Neuron (in vitro differentiated cells): Measurements from ENCODE around the gene EIF4E2.

Source experiments
- H2AFZ ChIP-seq: one replicate; pipeline ENCODE4 v1.6.1; 2013; ENCODE audit warnings: low read depth, mild to moderate bottlenecking, inconsistent platforms, low read length, moderate library complexity
- H3K27me3 ChIP-seq: one replicate; pipeline ENCODE4 v1.6.1; 2013; ENCODE audit warnings: low read length; ENCODE audit not compliant: insufficient read depth
- H3K36me3 ChIP-seq: one replicate; pipeline ENCODE4 v1.6.1; 2013; ENCODE audit warnings: low read length; ENCODE audit not compliant: insufficient read depth
- H3K4me1 ChIP-seq: one replicate; pipeline ENCODE4 v1.6.1; 2013; ENCODE audit warnings: low read length; ENCODE audit not compliant: insufficient read depth
- H3K4me3 ChIP-seq: 2 replicates; pipeline ENCODE4 v1.5.1; 2013; ENCODE audit warnings: mild to moderate bottlenecking, low read length, moderate library complexity
- H3K9me3 ChIP-seq: one replicate; pipeline ENCODE4 v1.6.1; 2013; ENCODE audit warnings: low read length

The EIF4E2 gene

DNA sequence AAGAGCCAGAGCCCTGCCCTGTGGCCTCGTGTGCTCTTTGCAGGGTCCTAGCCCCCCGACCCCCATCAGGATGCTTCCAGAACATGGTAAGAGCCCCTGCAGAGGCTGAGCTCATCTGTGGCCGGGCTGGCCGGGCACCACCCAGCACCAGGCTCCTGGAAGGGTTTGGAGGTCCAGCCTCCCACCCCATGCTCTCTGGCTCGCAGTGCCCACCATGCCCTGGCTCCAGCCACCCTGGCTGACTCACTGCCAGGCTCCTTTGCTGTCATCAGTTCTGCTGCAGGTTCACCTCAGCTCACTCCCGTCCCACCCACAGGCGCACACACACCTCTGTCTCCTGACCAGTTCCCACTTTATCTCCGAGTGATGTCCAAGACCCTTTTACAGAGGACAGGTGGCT lies 37.5 kb downstream of the EIF4E2 start:
- H3K9me3 ChIP-seq = no peaks in the 10 kb centered on the region
- no peak overlapping the region for H3K4me3 ChIP-seq
- peaks cover 8% of the 10 kb centered on the region for H3K36me3 ChIP-seq
- H3K27me3 ChIP-seq = no peaks in the 10 kb centered on the region
- H3K4me1 ChIP-seq = no peaks in the 10 kb centered on the region
- H2AFZ ChIP-seq = no peak overlapping the region

DNA sequence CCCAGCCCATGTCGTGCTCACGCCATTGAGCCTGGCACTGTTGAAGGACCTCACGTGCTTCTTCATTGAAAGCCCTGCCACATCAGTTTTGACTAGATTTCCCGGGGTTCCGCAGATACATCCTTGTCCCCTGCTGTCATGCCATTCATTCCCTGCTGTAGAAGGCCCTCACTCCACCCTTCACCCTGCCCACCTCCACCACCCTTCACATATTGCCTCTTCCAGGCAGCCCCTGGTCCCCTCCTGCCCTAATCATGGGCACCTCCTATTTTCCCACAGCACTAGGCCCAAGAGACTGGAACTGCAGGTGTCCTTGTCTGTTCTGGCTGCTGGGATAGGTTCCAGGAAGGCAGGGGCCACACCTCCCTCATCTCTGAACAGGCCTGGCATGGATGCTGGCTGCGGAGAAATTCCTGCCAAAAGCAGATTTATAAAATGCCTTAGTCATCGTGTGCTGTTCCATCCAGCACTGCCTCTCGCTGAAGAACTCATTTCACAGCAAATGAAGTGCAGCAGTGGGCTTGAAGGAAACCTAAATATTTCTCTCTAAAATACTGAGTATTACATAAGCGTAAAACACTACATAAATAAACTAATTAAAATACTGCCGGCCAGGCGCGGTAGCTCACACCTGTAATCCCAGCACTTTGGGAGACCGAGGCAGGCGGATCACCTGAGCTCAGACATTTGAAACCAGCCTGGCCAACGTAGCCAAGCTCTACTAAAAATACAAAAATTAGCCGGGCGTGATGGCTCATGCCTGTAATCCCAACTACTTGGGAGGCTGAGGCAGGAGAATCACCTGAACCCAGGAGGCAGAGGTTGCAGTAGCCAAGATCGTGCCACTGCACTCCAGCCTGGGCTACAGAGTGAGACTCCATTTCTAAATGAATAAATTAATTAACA lies 38.4 kb downstream of the EIF4E2 start:
- H3K4me3 ChIP-seq = no peak overlapping the region
- no peaks in the 10 kb centered on the region for H3K27me3 ChIP-seq
- H3K36me3 ChIP-seq = peaks cover 3% of the 10 kb centered on the region
- H2AFZ ChIP-seq = no peak overlapping the region
- no peaks in the 10 kb centered on the region for H3K9me3 ChIP-seq
- H3K4me1 ChIP-seq = no peaks in the 10 kb centered on the region

DNA sequence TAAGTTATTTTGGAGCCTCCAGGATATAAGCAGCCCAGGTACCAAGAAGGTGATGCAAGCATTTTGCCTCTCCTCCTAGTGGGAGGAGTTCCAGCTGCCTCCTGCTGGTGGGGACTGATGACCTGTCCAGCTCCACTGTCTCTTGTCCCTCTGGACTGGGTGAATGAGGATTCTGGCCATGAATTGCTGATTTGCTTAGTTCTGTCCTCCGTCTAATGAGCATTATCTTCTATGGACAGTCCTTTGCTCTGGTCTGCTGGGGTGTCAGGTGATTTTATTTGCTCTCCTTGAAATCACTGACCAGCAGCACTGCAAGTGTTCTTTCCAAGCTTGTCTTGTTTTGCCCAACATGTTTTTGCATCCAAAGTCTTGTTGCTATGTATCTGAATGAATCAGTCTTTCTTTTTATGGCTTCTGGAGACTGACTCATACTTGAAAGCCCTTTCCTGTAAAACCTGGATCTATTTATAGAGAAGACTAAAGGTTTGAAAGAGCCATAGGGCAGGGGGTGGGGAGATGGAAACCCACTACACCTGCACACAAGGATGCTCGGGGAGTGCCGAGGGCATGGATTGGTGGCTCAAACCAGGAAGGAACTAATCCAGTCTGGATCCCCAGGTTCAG lies 42.4 kb downstream of the EIF4E2 start:
- Histone ChIP-seq H3K9me3 (no peaks in the 10 kb centered on the region), H3K36me3 (no peaks in the 10 kb centered on the region), H3K27me3 (no peaks in the 10 kb centered on the region), H2AFZ (no peak overlapping the region), H3K4me3 (no peak overlapping the region), H3K4me1 (no peaks in the 10 kb centered on the region)

DNA sequence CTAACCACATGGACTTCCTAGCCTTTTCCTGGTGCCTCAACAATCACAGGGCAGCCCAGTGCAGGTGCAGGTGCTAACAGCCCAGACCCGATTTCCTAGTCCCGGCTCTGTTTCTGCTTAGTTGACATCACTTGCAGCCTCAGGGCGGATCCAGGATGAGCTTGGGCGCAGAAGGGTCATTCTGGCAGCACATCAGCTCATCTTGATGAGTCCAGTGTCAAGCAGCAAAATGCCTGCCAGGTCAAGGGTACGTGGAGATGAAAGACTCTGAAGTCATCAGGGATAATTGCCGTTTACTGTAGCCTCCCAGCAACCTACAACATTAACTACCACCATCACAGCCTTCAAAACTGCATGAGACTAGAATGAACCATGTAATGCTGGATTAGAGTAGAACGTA lies 43.5 kb downstream of the EIF4E2 start:
- no peaks in the 10 kb centered on the region for H3K4me1 ChIP-seq
- no peaks in the 10 kb centered on the region for H3K27me3 ChIP-seq
- no peak overlapping the region for H2AFZ ChIP-seq
- no peak overlapping the region for H3K4me3 ChIP-seq
- H3K9me3 ChIP-seq = no peaks in the 10 kb centered on the region
- H3K36me3 ChIP-seq = no peaks in the 10 kb centered on the region

DNA sequence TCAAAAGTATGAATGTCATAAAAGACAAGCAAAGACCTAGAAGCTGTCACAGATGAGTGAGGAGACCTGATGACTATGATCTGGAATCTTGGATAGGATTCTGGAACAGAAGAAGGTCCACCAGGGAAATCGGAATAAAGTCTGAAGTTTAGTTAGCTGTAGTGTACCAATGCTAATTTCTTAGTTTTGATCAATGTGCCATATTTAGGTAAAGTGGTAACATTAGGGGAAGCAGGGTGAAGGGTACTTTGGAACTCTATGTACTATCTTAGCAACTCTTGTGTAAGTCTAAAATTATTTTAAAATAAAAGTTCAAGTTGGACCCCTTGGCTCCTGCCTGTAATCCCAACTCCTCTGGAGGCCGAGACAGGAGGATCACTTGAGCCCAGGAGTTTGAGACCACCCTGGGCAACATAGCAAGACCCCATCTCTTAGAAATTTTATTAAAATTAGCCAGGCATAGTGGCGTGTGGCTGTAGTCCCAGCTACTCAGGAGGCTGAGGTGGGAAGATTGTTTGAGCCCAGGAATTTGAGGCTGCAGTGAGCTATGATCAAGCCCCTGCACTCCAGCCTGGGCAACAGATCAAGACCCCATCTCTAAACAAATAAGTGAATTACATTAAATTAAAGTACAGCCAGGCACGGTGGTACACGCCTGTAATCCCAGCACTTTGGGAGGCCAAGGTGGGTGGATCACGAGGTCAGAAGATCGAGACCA lies 47.0 kb downstream of the EIF4E2 start:
- Histone ChIP-seq H3K36me3 (no peaks in the 10 kb centered on the region), H3K9me3 (no peaks in the 10 kb centered on the region), H3K27me3 (no peaks in the 10 kb centered on the region), H3K4me3 (no peak overlapping the region), H3K4me1 (no peaks in the 10 kb centered on the region), H2AFZ (no peak overlapping the region)

DNA sequence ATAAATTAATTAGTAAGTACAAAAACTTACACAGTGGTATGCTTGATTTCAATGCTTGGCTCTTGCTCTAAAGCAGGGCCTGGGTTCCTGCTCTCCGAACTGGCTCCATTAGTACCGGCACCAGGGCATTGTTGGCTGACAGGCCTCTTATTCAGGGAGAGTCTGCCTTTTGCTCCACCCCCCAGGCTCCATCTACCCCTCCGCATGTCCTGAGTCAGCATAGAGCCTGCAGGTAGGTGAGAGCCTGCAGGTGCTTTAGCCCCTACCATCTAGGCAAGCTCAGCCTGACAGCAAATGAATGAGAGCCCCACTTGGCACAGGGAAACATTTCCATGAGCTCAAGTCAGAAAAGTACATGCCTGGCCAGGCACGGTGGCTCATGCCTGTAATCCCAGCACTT lies 47.8 kb downstream of the EIF4E2 start:
- Histone ChIP-seq H3K4me1 (no peaks in the 10 kb centered on the region), H2AFZ (no peak overlapping the region), H3K27me3 (no peaks in the 10 kb centered on the region), H3K4me3 (no peak overlapping the region), H3K36me3 (no peaks in the 10 kb centered on the region), H3K9me3 (no peaks in the 10 kb centered on the region)

DNA sequence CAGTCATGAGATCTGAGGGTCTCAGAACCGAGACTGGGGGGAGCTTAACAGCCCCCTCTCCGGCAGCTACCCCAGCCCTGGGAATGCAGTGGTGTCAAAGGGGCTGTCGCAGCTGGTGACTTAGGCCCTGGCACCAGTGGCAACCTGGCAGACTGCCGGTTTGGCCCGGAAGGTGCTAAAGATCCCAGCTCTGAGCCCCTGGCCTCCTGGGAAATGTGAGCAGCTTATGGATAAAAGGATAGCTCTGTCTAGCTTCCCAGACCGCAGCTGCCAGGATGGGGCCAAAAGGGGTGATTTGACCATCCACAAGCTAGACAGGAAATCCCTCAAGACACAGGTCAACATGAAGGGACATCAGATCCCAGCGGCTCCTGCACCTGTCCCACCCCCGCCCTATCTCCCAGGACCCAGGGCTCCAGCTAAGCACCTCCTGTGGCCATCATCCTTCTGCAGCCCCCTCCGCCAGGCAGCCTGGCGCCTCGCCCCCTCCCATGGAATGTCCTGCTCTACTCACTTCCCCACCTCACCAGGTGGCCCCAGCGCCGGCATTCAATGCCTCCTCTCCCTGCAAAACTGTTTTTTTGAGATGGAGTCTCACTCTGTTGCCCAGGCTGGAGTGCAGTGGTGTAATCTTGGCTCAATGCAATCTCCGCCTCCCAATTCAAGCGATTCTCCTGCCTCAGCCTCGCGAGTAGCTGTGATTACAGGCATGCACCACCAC lies 49.7 kb downstream of the EIF4E2 start:
- Histone ChIP-seq H3K4me3 (no peak overlapping the region), H3K36me3 (no peaks in the 10 kb centered on the region), H2AFZ (no peak overlapping the region), H3K9me3 (no peaks in the 10 kb centered on the region), H3K27me3 (no peaks in the 10 kb centered on the region), H3K4me1 (no peaks in the 10 kb centered on the region)

DNA sequence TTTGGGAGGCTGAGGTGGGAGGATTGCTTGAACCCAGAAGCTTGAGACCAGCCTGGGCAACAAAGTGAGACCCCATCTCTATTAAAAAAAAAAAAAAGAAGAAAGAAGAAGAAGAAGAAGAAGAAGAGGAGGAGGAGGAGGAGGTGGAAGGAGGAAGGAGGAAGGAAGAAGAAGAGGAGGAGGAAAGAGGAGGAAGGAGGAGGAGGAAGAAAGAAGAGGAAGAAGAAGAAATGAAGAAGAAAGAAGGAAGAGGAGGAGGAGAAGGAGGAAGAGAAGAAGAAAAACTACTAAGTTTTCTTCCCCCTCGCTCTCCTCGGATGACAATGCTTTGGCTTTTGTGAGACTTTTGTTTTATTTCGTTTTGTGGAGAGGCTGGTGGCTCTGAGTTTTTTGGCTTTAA lies 52.8 kb downstream of the EIF4E2 start:
- no peak overlapping the region for H3K4me3 ChIP-seq
- no peak overlapping the region for H2AFZ ChIP-seq
- no peaks in the 10 kb centered on the region for H3K9me3 ChIP-seq
- no peaks in the 10 kb centered on the region for H3K4me1 ChIP-seq
- no peaks in the 10 kb centered on the region for H3K36me3 ChIP-seq
- H3K27me3 ChIP-seq = no peaks in the 10 kb centered on the region

DNA sequence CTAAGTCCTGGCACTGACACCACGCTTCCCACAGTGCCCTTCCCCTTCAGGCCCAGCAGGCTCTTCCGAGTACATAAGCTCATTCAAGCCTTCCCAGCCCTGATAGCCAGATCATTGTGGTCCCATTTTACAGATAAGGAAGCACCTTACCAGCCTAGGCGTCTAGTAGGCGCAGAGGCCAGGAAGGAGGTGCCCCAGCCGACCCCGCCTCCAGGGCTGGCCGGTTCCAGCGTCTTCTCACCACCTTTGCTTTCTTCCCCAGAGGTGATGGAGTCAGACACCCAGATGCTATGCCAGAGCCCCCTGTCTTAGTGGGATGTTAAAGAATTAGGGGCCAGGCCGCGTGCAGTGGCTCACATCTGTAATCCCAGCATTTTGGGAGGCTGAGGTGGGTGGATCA lies 54.0 kb downstream of the EIF4E2 start:
- Histone ChIP-seq H3K4me3 (no peak overlapping the region), H3K36me3 (no peaks in the 10 kb centered on the region), H2AFZ (no peak overlapping the region), H3K9me3 (no peaks in the 10 kb centered on the region), H3K4me1 (no peaks in the 10 kb centered on the region), H3K27me3 (no peaks in the 10 kb centered on the region)

DNA sequence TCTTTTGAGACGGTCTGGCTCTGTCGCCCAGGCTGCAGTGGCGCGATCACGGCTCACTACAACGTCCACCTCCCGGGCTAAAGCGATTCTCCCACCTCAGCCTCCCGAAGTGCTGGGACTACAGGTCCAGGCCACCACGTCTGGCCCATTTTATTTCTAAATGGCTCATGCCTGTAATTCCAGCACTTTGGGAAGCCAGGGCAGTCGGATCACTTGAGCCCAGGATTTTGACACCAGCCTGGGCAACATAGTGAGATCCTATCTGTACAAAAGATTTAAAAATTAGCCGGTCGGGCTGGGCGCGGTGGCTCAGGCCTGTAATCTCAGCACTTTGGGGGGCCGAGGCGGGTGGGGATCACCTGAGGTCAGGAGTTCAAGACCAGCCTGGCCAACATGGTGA lies 56.5 kb downstream of the EIF4E2 start:
- no peaks in the 10 kb centered on the region for H3K27me3 ChIP-seq
- H3K4me3 ChIP-seq = no peak overlapping the region
- H3K9me3 ChIP-seq = no peaks in the 10 kb centered on the region
- H3K4me1 ChIP-seq = no peaks in the 10 kb centered on the region
- H3K36me3 ChIP-seq = no peaks in the 10 kb centered on the region
- no peak overlapping the region for H2AFZ ChIP-seq

DNA sequence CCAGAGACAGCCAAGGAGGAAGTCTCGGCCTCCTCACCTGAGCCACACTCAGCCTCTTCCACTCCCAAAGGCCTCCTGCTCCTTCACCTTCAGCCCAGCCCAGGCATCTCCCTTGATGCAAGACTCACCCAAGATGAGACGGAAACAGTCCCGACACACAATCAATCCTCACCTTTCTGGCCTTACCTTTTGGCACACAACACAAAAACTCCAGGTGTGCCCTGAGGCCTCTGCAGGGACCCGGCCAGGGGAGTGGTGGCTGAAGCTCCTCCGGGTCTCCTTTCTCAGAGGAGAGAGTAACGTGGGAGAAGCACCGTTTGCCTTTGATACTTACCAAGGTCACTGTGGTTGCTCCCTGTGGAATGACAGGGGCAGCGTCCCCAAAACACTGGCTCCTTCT lies 59.1 kb downstream of the EIF4E2 start:
- Histone ChIP-seq H3K36me3 (no peaks in the 10 kb centered on the region), H3K4me1 (no peaks in the 10 kb centered on the region), H3K9me3 (no peaks in the 10 kb centered on the region), H3K27me3 (no peaks in the 10 kb centered on the region), H3K4me3 (no peak overlapping the region), H2AFZ (no peak overlapping the region)

DNA sequence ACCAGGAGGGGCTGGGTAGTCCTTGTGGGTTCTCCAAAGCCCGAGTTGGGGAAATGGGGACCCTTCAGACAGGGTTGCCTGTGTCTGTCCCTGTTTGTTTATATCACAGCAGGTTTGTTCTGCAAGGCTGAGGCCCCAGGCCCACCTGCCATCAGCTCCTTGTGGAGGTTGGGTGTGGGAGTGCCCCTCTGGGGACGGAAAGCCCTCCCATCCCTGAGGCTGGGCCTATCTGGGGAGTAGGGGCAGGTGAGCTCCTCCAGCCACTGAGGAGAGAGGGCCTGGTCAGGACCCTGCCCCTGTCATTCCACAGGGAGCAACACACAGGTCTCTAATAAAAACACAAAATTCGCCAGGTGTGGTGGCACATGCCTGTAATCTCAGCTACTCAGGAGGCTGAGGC lies 59.6 kb downstream of the EIF4E2 start:
- H3K9me3 ChIP-seq = no peaks in the 10 kb centered on the region
- H3K4me3 ChIP-seq = no peak overlapping the region
- no peaks in the 10 kb centered on the region for H3K36me3 ChIP-seq
- H2AFZ ChIP-seq = no peak overlapping the region
- no peaks in the 10 kb centered on the region for H3K4me1 ChIP-seq
- no peaks in the 10 kb centered on the region for H3K27me3 ChIP-seq

DNA sequence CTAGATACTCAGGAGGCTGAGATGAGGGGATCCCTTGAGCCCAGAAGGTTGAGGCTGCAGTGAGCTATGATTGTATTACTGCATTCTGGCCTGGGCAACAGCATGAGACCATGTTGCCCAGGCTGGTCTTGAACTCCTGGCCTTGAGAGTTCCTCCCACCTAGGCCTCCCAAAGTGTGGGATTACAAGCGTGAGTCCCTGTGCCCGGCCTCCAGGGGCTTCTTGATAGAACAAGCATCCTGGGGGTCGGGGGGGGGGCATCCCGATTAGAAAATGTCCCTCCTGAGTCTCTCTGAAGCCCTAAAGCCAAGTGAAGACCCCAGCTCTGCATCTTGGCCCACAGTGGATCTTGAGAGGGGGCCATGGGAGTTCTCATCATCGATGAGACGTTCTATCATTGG lies 60.6 kb downstream of the EIF4E2 start:
- H3K4me1 ChIP-seq = no peaks in the 10 kb centered on the region
- H3K9me3 ChIP-seq = no peaks in the 10 kb centered on the region
- no peak overlapping the region for H3K4me3 ChIP-seq
- H3K36me3 ChIP-seq = no peaks in the 10 kb centered on the region
- H3K27me3 ChIP-seq = no peaks in the 10 kb centered on the region
- H2AFZ ChIP-seq = no peak overlapping the region
